Osteoblast (primary cell): ENCODE data around the gene ATM. TPM values are rescaled to one million over a fixed set of nuclear protein-coding genes. Genes with fewer than 3 reads are reported as not detected.

Experiments
- DNase-seq: peaks from one replicate; pipeline ENCODE4 v3.0.0; 2011; ENCODE audit warnings: low spot score, mixed read lengths; ENCODE audit not compliant: insufficient read length; ENCODE audit errors: missing footprints
- H2AFZ ChIP-seq: 2 replicates; pipeline ENCODE4 v1.6.0; 2011; ENCODE audit warnings: mild to moderate bottlenecking, low read length
- H3K27ac ChIP-seq: 2 replicates; pipeline ENCODE4 v1.5.1; 2011; ENCODE audit warnings: mild to moderate bottlenecking, low read depth, low read length, moderate library complexity
- H3K27me3 ChIP-seq: 2 replicates; pipeline ENCODE4 v1.6.0; 2012; ENCODE audit warnings: mild to moderate bottlenecking, control low read depth, inconsistent platforms, low read length, moderate library complexity; ENCODE audit not compliant: insufficient read depth
- H3K36me3 ChIP-seq: 2 replicates; pipeline ENCODE4 v1.5.1; 2011; ENCODE audit warnings: mild to moderate bottlenecking, low read length, control low read depth, moderate library complexity; ENCODE audit not compliant: insufficient read depth
- H3K4me1 ChIP-seq: 2 replicates; pipeline ENCODE4 v1.5.1; 2011; ENCODE audit warnings: mild to moderate bottlenecking, low read length, control low read depth, moderate library complexity; ENCODE audit not compliant: insufficient read depth
- H3K4me2 ChIP-seq: 2 replicates; pipeline ENCODE4 v1.6.0; 2011; ENCODE audit warnings: mild to moderate bottlenecking, low read length; ENCODE audit not compliant: insufficient read depth
- H3K4me3 ChIP-seq: fragments of 200-600 bp; sonication (generic); 3 replicates; pipeline ENCODE4 v1.5.1; 2012; ENCODE audit warnings: mild to moderate bottlenecking, low read length, inconsistent platforms; ENCODE audit not compliant: insufficient read depth
- H3K79me2 ChIP-seq: 2 replicates; pipeline ENCODE4 v1.6.0; 2012; ENCODE audit warnings: mild to moderate bottlenecking, low read length, control low read depth, inconsistent platforms; ENCODE audit not compliant: insufficient read depth
- H3K9me3 ChIP-seq: 2 replicates; pipeline ENCODE4 v1.5.1; 2011; ENCODE audit warnings: low read depth, low read length, control low read depth
- H4K20me1 ChIP-seq: 2 replicates; pipeline ENCODE4 v1.6.0; 2012; ENCODE audit warnings: mild to moderate bottlenecking, low read length, control low read depth; ENCODE audit not compliant: insufficient read depth
- total RNA-seq: library from RNA; depleted of rRNA; stranded (reverse); fragments of >200 nt; gene quantifications from 2 replicates; pipeline ENCODE4 v1.2.3, GENCODE V29; 2012
- TF ChIP-seq, protein P1 (sequence below): IDR thresholded peaks from 2 replicates; pipeline ENCODE4 v1.5.1; 2011; ENCODE audit warnings: mild to moderate bottlenecking, low read depth, low read length, moderate library complexity; ENCODE audit errors: extremely low read depth

ATM gene
- total RNA-seq, 1 donor = 172 TPM

DNA sequence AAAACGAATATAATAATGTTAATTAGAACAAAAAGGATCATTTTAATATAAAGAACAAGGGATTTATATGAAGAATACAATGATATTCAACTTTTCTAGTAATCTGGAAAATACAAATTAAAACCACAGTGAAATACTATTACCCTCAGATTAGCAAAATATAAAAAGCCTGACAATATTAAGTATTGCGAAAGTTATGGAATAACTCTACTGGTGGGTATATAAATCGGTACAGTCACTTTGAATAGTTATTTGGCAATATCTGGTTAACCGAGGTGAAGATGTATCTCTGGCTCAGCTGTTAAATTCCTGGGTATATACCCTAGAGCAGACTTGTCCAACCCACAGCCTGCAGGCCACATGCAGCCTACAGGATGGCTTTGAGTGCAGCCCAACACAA is 118.8 kb downstream of the ATM start:
- no peak for DNase-seq

DNA sequence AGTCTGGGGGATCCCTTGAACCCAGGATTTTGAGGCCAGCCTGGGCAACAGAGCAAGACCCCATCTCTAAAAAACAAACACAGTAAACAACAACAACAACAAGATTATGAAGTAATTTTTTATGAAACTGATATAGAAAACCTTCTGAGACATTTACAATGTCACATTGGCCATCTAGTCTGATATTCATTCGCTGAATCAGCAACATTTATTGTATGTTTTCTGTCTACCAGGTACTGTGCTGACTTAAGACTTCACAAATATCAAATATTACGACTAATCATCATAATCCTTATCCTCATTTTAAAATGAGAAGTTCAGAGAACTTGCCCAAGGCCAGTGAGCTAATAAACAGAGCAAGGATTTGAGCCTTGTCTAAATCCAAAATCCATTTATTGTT is 120.8 kb downstream of the ATM start:
- Histone ChIP-seq H3K27ac (no peak overlapping the region), H3K4me2 (no peak overlapping the region), H3K9me3 (no peaks in the 10 kb centered on the region), H3K4me1 (no peaks in the 10 kb centered on the region), H3K36me3 (peaks cover 8% of the 10 kb centered on the region), H3K79me2 (no peaks in the 10 kb centered on the region), H3K27me3 (no peaks in the 10 kb centered on the region), H3K4me3 (no peak overlapping the region), H4K20me1 (no peaks in the 10 kb centered on the region), H2AFZ (no peak overlapping the region)
- TF ChIP-seq, protein P1, sequence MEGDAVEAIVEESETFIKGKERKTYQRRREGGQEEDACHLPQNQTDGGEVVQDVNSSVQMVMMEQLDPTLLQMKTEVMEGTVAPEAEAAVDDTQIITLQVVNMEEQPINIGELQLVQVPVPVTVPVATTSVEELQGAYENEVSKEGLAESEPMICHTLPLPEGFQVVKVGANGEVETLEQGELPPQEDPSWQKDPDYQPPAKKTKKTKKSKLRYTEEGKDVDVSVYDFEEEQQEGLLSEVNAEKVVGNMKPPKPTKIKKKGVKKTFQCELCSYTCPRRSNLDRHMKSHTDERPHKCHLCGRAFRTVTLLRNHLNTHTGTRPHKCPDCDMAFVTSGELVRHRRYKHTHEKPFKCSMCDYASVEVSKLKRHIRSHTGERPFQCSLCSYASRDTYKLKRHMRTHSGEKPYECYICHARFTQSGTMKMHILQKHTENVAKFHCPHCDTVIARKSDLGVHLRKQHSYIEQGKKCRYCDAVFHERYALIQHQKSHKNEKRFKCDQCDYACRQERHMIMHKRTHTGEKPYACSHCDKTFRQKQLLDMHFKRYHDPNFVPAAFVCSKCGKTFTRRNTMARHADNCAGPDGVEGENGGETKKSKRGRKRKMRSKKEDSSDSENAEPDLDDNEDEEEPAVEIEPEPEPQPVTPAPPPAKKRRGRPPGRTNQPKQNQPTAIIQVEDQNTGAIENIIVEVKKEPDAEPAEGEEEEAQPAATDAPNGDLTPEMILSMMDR = no peak
- DNase-seq = no peak

More for the DNA sequence above, 118.8 kb downstream of the ATM start:
- H3K27me3 ChIP-seq = no peaks in the 10 kb centered on the region
- no peaks in the 10 kb centered on the region for H3K4me1 ChIP-seq
- no peak overlapping the region for H3K4me2 ChIP-seq
- H3K36me3 ChIP-seq = peaks cover 1% of the 10 kb centered on the region
- TF ChIP-seq, protein P1 = no peak
- H3K27ac ChIP-seq = no peak overlapping the region
- H3K4me3 ChIP-seq = no peak overlapping the region
- no peaks in the 10 kb centered on the region for H3K79me2 ChIP-seq
- no peak overlapping the region for H2AFZ ChIP-seq
- H3K9me3 ChIP-seq = no peaks in the 10 kb centered on the region
- H4K20me1 ChIP-seq = no peaks in the 10 kb centered on the region

DNA sequence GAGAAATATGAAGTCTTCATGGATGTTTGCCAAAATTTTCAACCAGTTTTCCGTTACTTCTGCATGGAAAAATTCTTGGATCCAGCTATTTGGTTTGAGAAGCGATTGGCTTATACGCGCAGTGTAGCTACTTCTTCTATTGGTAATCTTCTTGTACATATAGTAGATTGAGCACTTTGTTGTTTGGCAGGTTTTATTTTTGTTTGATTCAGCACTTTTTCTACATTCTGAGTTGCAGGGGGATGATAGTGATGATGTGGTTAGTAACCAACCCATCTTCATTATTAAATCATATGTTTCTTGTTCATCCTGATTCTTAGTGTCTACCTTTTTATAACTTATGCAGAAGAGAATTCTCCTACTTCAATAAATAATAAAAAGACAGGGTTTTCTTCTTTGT is 122.9 kb downstream of the ATM start:
- DNase-seq = no peak
- H3K4me2 ChIP-seq = no peak overlapping the region
- H3K79me2 ChIP-seq = no peaks in the 10 kb centered on the region
- peaks cover 11% of the 10 kb centered on the region for H3K36me3 ChIP-seq
- no peak overlapping the region for H2AFZ ChIP-seq
- H3K4me3 ChIP-seq = no peak overlapping the region
- H3K27me3 ChIP-seq = no peaks in the 10 kb centered on the region
- H4K20me1 ChIP-seq = no peaks in the 10 kb centered on the region
- no peak overlapping the region for H3K27ac ChIP-seq
- TF ChIP-seq, protein P1 = no peak
- H3K9me3 ChIP-seq = no peaks in the 10 kb centered on the region
- H3K4me1 ChIP-seq = no peaks in the 10 kb centered on the region

DNA sequence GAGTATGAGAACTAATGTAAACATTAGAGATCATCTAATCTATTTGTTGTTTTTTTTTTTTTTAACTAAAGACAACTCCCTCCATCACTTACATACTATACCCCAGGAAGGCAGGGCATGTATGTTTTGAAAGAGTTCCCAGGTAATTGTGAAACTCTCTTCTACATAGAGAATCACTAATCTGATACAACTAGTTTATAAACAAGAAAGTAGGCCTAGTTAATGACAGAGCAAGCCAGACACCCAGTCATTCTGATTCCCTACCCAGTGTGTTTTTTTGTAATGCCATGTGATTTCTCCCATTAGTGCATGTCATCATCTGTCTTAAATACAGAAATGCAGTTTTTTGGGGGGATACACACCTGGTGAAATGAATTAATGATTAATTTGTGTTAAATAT is 123.6 kb downstream of the ATM start:
- Histone ChIP-seq H3K79me2 (no peaks in the 10 kb centered on the region), H3K27ac (no peak overlapping the region), H3K4me1 (no peaks in the 10 kb centered on the region), H3K36me3 (peaks cover 16% of the 10 kb centered on the region), H3K9me3 (no peaks in the 10 kb centered on the region), H3K27me3 (no peaks in the 10 kb centered on the region), H3K4me2 (no peak overlapping the region), H2AFZ (no peak overlapping the region), H4K20me1 (no peaks in the 10 kb centered on the region), H3K4me3 (no peak overlapping the region)
- DNase-seq = no peak
- TF ChIP-seq, protein P1 = no peak
